Measurements from ENCODE around the gene KCTD1. TPM values are rescaled to one million over a fixed set of nuclear protein-coding genes. Genes with fewer than 3 reads are reported as not detected.

The KCTD1 gene
- total and polyA plus RNA-seq, 10 of the 15 experiments (the other 5 are each of a cell fraction or from before 2014, with no cell fraction given), result 1.5 to 13.4 (median 5.5) TPM

GRCh38 chr18:26480897-26481795, 67.2 kb downstream of the KCTD1 start:
- Histone ChIP-seq H3K4me3 (no peak overlapping the region), H3K4me1 (ENCODE audit: control insufficient read depth, insufficient read depth, low read length) (no peaks in the 10 kb centered on the region), H3K79me2 (ENCODE audit: control insufficient read depth, insufficient read depth, low read length) (no peaks in the 10 kb centered on the region), H3K36me3 (ENCODE audit: control insufficient read depth in 2 of 2, insufficient read depth in 2 of 2, low read length in 1 of 2) (no peaks in the 10 kb centered on the region), H3K27me3 (replicated peaks in 1 of 2; ENCODE audit: control insufficient read depth in 2 of 2, insufficient read depth in 2 of 2, low read length in 1 of 2) (no peaks in the 10 kb centered on the region), H3K27ac (ENCODE audit: control insufficient read depth, insufficient read depth) (no peak overlapping the region), H2AFZ (ENCODE audit: control insufficient read depth, low read depth, low read length) (no peak overlapping the region), H3K4me2 (ENCODE audit: control insufficient read depth, insufficient read depth) (no peak overlapping the region), H3K9me3 (replicated peaks; ENCODE audit: control insufficient read depth, insufficient read depth, low read length) (no peaks in the 10 kb centered on the region), H4K20me1 (ENCODE audit: control insufficient read depth, insufficient read depth) (no peaks in the 10 kb centered on the region), H3K9ac (ENCODE audit: control insufficient read depth, insufficient read depth, low read length) (no peak overlapping the region)
- ChIA-PET CTCF (interaction anchor here (1.0 kb wide), 1 partner anchor 42 kb away, joined by 3 read pairs; no protein-coding TSS in a partner anchor), SMC1A (ENCODE audit: uncharacterized antibody, unreplicated experiment) (interaction anchor here (1.0 to 1.8 kb wide), 2 partner anchors 9 to 11 kb away, joined by 3 to 8 read pairs; no protein-coding TSS in a partner anchor), POLR2A (interaction anchor here (0.6 kb wide), 1 partner anchor 10 kb away, joined by 4 read pairs; no protein-coding TSS in a partner anchor), RAD21 (ENCODE audit: unreplicated experiment) (interaction anchor here (1.1 kb wide), 1 partner anchor 97 kb away, joined by 3 read pairs; no protein-coding TSS in a partner anchor)
- no peak for FAIRE-seq
- TF ChIP-seq POLR2AphosphoS2 (IDR thresholded peaks at IDR 0.05; ENCODE audit: low read depth, low read length) (no peak), POU2F2 (IDR thresholded peaks at IDR 0.05; ENCODE audit: borderline replicate concordance, low read depth, low read length) (peak; percentile 34; the same call in 1 of the 3 replicates), CBX3 (IDR thresholded peaks at IDR 0.05; ENCODE audit: borderline replicate concordance, low read depth) (no peak), ZBTB4 (CRISPR knock-in tag; IDR thresholded peaks at IDR 0.05) (no peak), HDGF (IDR thresholded peaks at IDR 0.05) (no peak)
- ATAC-seq, result peak; percentile 55
- no TSS peak for BruUV-seq (replicated peaks)
- DNase-seq (ENCODE audit: low read depth, low spot score), result no peak
- intact Hi-C loops (cut with micrococcal nuclease; ENCODE audit: unreplicated experiment) (loop anchor here (5.0 kb wide), 1 partner anchor 66 kb away; the partner anchor contains the start of gene KCTD1), in situ Hi-C loops (cut with MboI) (no loop called here)
- WGBS (ENCODE audit: insufficient coverage, insufficient replicate concordance, low lambda C conversion rate, missing lambda C conversion rate), result 80% methylated on average over 8 of the region's 8 CpGs
